Measurements from ENCODE around the gene LCMT2. TPM values are rescaled to one million over a fixed set of nuclear protein-coding genes. Genes with fewer than 3 reads are reported as not detected.

Gene LCMT2
- polyA plus RNA-seq, 1 donor (not counting 4 experiments of a cell fraction or from before 2014, with no cell fraction given), result 14.0 TPM

- H3K27ac ChIP-seq (ENCODE audit: control insufficient read depth, insufficient read depth, low read length), result no peak overlapping the region
- no peak overlapping the region for H2AFZ ChIP-seq (ENCODE audit: control insufficient read depth, low read length)
- peaks cover 0 to 4% of the 10 kb centered on the region in 2 experiments for H3K36me3 ChIP-seq (ENCODE audit: control insufficient read depth in 2 of 2, extremely low read depth in 1 of 2, insufficient read depth in 2 of 2, low read length in 2 of 2)
- no peak for TF ChIP-seq EZH2 (IDR thresholded peaks at IDR 0.05; ENCODE audit: low read length)
- TF ChIP-seq CTCF (optimal IDR thresholded peaks at IDR 0.05 in 1 of 3, IDR thresholded peaks at IDR 0.05 in 1 of 3, conservative IDR thresholded peaks at IDR 0.05 in 1 of 3; ENCODE audit: extremely low read depth in 1 of 3, insufficient read depth in 2 of 3, low read length in 3 of 3), result no peak
- no peaks in the 10 kb centered on the region for H4K20me1 ChIP-seq (ENCODE audit: control insufficient read depth, extremely low read depth, insufficient read depth, low read length)
- H3K9ac ChIP-seq (ENCODE audit: control insufficient read depth, extremely low read depth, insufficient read depth, low read length), result no peak overlapping the region
- no peaks in the 10 kb centered on the region for H3K9me1 ChIP-seq (ENCODE audit: control insufficient read depth, extremely low read depth, insufficient read depth, low read length)
- H3K27me3 ChIP-seq (ENCODE audit: control insufficient read depth, extremely low read depth, insufficient read depth, low read length), result no peaks in the 10 kb centered on the region
- H3K4me3 ChIP-seq (ENCODE audit: control insufficient read depth in 2 of 3, extremely low read depth in 1 of 3, insufficient read depth in 2 of 3, low read depth in 1 of 3, low read length in 3 of 3), result no peak overlapping the region
- FAIRE-seq, result no peak
- H3K4me2 ChIP-seq (ENCODE audit: control insufficient read depth, extremely low read depth, insufficient read depth, low read depth, low read length), result no peak overlapping the region
- DNase-seq (ENCODE audit: low read depth, low spot score), result no peak
- dilution Hi-C loops (cut with MboI; ENCODE audit: extremely low pct_ligation_motif_present, low sequenced_read_pairs), result no loop called here
- no peaks in the 10 kb centered on the region for H3K4me1 ChIP-seq (ENCODE audit: control insufficient read depth, extremely low read depth, insufficient read depth, low read length)
- H3K79me2 ChIP-seq (ENCODE audit: control insufficient read depth, insufficient read depth, low read length), result no peaks in the 10 kb centered on the region
- no peaks in the 10 kb centered on the region for H3K9me3 ChIP-seq (ENCODE audit: control insufficient read depth, low read depth, low read length)
Observed at GRCh38 chr15:43347114-43347513, 16.7 kb upstream of the LCMT2 start.

GRCh38 chr15:43346305-43346704, 15.9 kb upstream of the LCMT2 start:
- dilution Hi-C loops (cut with MboI; ENCODE audit: extremely low pct_ligation_motif_present, low sequenced_read_pairs), result no loop called here
- no peaks in the 10 kb centered on the region for H3K79me2 ChIP-seq (ENCODE audit: control insufficient read depth, insufficient read depth, low read length)
- no peaks in the 10 kb centered on the region for H3K9me3 ChIP-seq (ENCODE audit: control insufficient read depth, low read depth, low read length)
- FAIRE-seq (no peak), DNase-seq (ENCODE audit: low read depth, low spot score) (no peak)
- no peaks in the 10 kb centered on the region for H3K9me1 ChIP-seq (ENCODE audit: control insufficient read depth, extremely low read depth, insufficient read depth, low read length)
- no peak overlapping the region for H2AFZ ChIP-seq (ENCODE audit: control insufficient read depth, low read length)
- H3K4me1 ChIP-seq (ENCODE audit: control insufficient read depth, extremely low read depth, insufficient read depth, low read length), result no peaks in the 10 kb centered on the region
- no peak overlapping the region for H3K4me2 ChIP-seq (ENCODE audit: control insufficient read depth, extremely low read depth, insufficient read depth, low read depth, low read length)
- H3K27ac ChIP-seq (ENCODE audit: control insufficient read depth, insufficient read depth, low read length), result no peak overlapping the region
- no peaks in the 10 kb centered on the region for H3K27me3 ChIP-seq (ENCODE audit: control insufficient read depth, extremely low read depth, insufficient read depth, low read length)
- no peaks in the 10 kb centered on the region for H4K20me1 ChIP-seq (ENCODE audit: control insufficient read depth, extremely low read depth, insufficient read depth, low read length)
- H3K9ac ChIP-seq (ENCODE audit: control insufficient read depth, extremely low read depth, insufficient read depth, low read length), result no peak overlapping the region
- no peak overlapping the region for H3K4me3 ChIP-seq (ENCODE audit: control insufficient read depth in 2 of 3, extremely low read depth in 1 of 3, insufficient read depth in 2 of 3, low read depth in 1 of 3, low read length in 3 of 3)
- H3K36me3 ChIP-seq (ENCODE audit: control insufficient read depth in 2 of 2, extremely low read depth in 1 of 2, insufficient read depth in 2 of 2, low read length in 2 of 2), result peaks cover 0 to 2% of the 10 kb centered on the region in 2 experiments
- TF ChIP-seq EZH2 (IDR thresholded peaks at IDR 0.05; ENCODE audit: low read length) (no peak), CTCF (optimal IDR thresholded peaks at IDR 0.05 in 1 of 3, IDR thresholded peaks at IDR 0.05 in 1 of 3, conservative IDR thresholded peaks at IDR 0.05 in 1 of 3; ENCODE audit: extremely low read depth in 1 of 3, insufficient read depth in 2 of 3, low read length in 3 of 3) (no peak)

All from keratinocyte (primary cell).